AG08395 (cell line): ENCODE measurements around the gene ACOT2.
A peak's percentile ranks its signal among the peaks of the same experiment; 100 is the strongest.
"Not testable (repeated sequence)": the region's sequence is repeated elsewhere in the genome, so short reads cannot be mapped to it uniquely, and the experiment has no call there.

Source experiments
- DNase-seq: peaks from one replicate; pipeline ENCODE4 v3.0.0; 2012; ENCODE audit warnings: mixed read lengths, low spot score

ACOT2 gene

GRCh38 chr14:73567951-73568885 is 795 bp upstream of the ACOT2 start:
- peak; percentile 14 for DNase-seq

GRCh38 chr14:73568886-73569184 is 178 bp upstream of the ACOT2 start:
- peak; percentile 9 for DNase-seq

- DNase-seq = peak; percentile 21
Observed at GRCh38 chr14:73570913-73571312, 1.9 kb downstream of the ACOT2 start.

- DNase-seq = not testable (repeated sequence)
Observed at GRCh38 chr14:73573034-73573433, 4.0 kb downstream of the ACOT2 start.

GRCh38 chr14:73573740-73574139 is 4.7 kb downstream of the ACOT2 start:
- DNase-seq = not testable (repeated sequence)

- not testable (repeated sequence) for DNase-seq
Observed at GRCh38 chr14:73574251-73574650, 5.2 kb downstream of the ACOT2 start.

- no peak for DNase-seq
Observed at GRCh38 chr14:73576391-73576790, 7.4 kb downstream of the ACOT2 start.

GRCh38 chr14:73577214-73577613 is 8.2 kb downstream of the ACOT2 start:
- not testable (repeated sequence) for DNase-seq

GRCh38 chr14:73582102-73582979 is 13.3 kb downstream of the ACOT2 start:
- DNase-seq = not testable (repeated sequence)

- no peak for DNase-seq
Observed at GRCh38 chr14:73588695-73589094, 19.7 kb downstream of the ACOT2 start.

- DNase-seq = no peak
Observed at GRCh38 chr14:73589116-73589515, 20.1 kb downstream of the ACOT2 start.

- not testable (repeated sequence) for DNase-seq
Observed at GRCh38 chr14:73590673-73591004, 21.6 kb downstream of the ACOT2 start.

- peak; percentile 22 for DNase-seq
Observed at GRCh38 chr14:73591690-73592449, 22.9 kb downstream of the ACOT2 start, which contains the start of gene ACOT4. Gene ACOT4 (plus strand): TSS chr14:73591873. CDS start chr14:73591960, 87 bp downstream.

GRCh38 chr14:73594491-73594890 is 25.5 kb downstream of the ACOT2 start:
- DNase-seq = no peak

GRCh38 chr14:73599499-73599898 is 30.5 kb downstream of the ACOT2 start:
- no peak for DNase-seq

GRCh38 chr14:73602994-73603393 is 34.0 kb downstream of the ACOT2 start:
- no peak for DNase-seq

GRCh38 chr14:73606271-73606670 is 37.3 kb downstream of the ACOT2 start:
- DNase-seq = no peak

- DNase-seq = no peak
Observed at GRCh38 chr14:73607241-73607640, 38.2 kb downstream of the ACOT2 start.

- no peak for DNase-seq
Observed at GRCh38 chr14:73610687-73611086, 41.7 kb downstream of the ACOT2 start.

GRCh38 chr14:73612339-73613045 is 43.5 kb downstream of the ACOT2 start, which contains the start of gene ACOT6:
Gene ACOT6 (plus strand): TSS chr14:73612517. CDS start chr14:73612572, 55 bp downstream.
- peak; percentile 74 for DNase-seq

GRCh38 chr14:73613046-73613383 is 44.0 kb downstream of the ACOT2 start:
- DNase-seq = no peak
